HG02610 (cell line): Measurements from ENCODE around the gene SSBP3.

ENCODE experiments used
- ATAC-seq: cut with Tn5 transposase; IDR thresholded peaks from one replicate; pipeline ENCODE4 v1.9.1; 2021; ENCODE audit warnings: mild to moderate bottlenecking, moderate library complexity; ENCODE audit not compliant: unreplicated experiment

SSBP3 gene

DNA sequence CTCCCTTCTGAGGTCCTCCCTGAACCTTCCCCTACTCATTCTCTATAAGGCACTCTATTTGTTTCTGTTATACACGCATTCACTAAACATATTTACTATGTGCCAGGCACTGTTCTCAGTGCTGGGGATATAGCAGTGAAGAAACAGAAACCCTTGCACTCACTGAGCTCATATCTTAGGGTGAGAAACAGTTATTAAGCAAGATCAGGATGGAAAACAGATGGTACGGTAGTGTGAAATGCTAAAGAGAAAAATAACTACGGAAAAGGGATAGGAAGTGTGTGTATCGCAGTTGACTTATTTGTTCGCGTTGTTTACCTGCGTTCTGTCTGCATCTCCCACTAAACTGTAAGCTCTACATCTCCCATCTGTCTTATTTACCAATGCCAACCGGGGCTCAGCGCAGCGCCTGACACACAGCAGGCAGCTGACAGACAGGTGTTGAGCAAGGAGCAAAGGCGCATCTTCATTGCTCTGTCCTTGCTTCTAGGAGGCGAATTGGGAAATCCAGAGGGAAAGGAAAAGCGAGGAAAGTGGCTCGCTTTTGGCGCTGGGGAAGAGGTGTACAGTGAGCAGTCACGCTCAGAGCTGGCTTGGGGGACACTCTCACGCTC is 206.9 kb downstream of the SSBP3 start:
- no peak for ATAC-seq

DNA sequence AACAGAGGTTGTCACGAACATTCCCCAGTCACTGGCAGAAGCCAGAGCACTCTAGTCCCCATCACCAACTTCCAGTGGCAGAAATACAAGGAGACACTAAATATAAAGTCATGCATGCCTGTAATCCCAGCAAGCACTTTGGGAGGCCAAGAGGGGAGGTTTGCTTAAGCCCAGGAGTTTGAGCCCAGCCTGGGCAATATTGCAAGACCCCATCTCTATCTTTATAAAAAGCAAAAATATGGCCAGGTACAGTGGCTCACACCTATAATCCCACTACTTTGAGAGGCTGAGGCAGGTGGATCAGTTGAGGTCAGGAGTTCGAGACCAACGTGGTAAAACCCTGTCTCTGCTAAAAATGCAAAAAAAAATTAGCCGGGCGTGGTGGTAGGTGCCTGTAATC is 212.7 kb downstream of the SSBP3 start:
- no peak for ATAC-seq

DNA sequence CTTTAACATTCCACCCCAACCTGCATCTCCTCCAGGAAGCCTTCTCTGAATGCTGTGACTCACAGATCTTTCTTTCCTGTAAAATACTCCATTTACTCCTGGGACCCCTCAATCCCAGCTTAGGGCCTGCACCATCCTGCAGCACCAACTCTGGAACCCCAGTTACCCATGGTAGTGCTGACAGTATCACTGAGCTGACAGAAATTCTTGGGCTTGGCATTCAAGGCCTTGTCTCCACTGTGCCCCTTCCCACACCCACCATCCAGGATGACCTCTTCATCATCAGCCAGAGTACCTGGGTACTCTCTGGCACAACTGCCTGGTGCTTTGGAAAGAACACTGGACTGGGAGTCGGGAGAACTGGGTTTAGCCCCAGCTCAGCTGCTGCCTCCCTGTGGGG is 214.7 kb downstream of the SSBP3 start:
- no peak for ATAC-seq

DNA sequence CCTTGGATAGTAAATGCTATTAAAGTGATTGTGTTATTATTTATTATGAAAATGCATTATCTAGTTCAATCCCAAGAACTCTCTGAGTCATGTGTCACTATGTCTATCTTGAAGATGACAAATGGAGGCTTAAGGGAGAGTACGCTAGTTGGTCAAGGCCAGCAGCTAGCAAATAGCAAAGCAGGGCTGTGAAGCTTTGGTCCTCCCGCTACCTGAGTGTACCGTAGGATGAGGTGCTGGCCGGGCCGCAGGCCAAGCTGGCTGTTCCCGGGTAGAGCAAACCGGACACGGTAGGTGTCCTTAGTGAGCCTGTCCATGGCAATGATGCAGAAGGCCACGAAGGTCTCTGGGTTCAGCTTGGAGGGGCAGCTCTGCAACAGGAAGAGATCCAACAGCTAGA is 215.7 kb downstream of the SSBP3 start:
- no peak for ATAC-seq

DNA sequence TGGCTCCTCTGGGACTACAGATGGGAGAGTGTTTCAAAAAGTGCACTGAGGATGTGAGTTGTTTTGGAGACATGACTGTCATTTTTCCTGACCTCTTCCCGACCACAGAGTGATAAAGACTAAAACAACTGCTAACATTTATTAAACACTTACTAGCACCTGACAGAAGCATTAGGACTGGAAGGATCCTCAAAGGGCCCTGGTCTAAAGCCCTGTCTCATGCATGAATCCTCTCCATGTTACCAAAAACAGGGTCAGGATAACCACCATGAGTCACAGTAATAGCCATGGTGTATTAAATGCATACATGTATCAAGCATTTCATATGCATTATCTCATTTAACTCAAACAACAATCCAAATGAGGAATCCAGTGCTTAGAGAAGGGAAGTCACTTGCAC is 217.9 kb downstream of the SSBP3 start:
- no peak for ATAC-seq

DNA sequence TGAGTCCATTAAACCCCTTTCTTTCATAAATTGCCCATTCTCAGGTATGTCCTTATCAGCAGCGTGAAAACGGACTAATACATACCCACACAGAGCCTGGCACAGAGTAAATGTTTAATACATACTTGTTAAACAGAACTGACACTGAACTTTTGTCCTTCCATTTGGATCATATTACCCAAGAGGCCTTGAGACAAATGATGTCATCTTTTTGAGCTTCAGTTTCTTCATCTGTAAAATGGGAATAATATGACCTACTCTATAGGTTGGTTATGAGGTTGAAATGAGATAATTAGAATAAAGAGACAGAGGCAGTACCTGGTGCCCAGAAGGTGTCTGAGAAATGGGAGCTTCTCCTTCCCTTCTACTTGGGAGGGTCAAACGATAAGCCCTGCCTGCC is 220.1 kb downstream of the SSBP3 start:
- no peak for ATAC-seq

DNA sequence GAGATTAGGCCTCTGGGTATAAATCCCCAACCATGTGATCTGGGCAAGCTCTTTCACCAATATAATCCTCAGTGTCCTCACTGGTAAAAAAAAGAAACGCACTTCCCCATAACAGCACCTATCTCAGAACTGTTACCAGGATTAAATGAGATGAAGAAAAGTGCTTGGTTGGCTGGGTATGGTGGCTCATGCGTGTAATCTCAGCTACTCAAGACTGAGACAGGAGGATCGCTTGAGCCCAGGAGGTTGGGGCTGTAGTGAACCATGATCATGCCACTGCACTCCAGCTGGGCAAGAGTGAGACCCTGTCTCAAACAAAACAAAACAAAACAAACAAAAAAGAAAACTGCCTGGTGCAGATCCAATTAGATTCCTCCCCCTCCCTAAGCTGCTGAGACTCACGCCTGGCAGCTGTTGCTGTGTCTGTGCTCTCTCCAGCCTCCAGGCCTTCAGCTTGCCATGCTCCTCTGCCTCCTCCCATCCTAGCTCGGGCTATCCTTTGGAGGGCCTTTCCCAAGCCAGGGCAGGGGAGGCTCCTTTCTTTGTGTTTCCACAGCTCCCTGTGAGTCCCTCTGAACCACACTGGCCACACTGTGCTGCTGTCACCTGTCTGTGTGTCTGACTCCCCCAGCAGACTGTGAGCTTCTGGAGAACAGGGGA is 225.4 kb downstream of the SSBP3 start:
- no peak for ATAC-seq

DNA sequence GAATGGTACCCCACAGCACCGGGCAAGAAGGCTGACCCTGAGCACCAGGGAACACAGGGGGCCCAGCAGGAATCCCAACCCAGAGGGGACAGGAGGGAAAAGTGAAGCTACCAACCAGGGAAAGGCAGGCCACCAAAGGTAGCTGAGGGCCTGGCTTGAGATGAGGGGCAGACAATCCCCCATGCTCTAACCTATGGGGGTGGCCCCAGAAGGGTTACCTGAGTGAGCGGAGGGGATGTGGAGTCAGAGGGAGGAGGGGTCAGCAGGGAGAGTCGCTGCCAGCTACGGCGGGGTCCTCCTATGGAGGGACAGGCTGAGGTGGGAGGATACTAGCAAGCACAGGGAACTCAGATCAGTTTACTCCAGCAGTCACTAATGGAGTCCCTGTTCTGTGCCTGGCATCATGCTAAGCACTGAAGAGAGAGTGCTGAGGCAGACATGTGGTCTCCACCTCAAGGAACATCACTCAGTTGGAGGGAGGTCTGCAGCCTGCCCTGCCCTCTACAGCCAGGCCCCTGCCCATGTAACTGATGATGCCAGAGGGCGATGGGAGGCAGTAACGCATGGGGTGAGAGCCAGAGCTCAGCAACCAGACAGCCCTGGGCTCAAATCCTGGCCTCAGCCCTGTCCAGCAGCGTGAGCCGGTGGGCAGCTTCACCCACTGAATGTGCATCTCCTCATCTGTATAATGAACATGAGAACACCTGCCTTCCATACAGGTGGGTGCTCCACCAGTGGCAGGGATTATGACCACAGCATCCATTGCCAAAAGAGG is 227.7 kb downstream of the SSBP3 start:
- no peak for ATAC-seq

DNA sequence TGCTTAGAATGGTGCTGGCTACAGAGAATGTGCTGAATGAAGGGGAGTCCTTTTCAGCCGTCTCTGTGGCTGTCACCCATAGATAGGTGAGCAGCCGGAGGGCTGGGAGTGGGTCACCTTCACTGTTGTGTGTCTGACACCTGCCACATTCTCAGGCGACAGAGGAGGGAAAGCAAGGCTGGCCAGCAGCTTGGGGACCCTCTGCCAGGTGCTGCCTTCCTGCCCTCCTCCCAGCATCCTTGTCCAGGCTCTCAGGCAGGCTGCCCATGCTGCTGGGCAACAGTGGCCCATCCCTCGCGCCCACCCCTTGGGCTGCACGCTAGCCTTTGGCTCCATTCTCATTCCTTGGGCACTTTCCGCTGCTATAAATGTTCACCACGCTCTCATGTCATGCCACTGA is 228.5 kb downstream of the SSBP3 start:
- no peak for ATAC-seq

DNA sequence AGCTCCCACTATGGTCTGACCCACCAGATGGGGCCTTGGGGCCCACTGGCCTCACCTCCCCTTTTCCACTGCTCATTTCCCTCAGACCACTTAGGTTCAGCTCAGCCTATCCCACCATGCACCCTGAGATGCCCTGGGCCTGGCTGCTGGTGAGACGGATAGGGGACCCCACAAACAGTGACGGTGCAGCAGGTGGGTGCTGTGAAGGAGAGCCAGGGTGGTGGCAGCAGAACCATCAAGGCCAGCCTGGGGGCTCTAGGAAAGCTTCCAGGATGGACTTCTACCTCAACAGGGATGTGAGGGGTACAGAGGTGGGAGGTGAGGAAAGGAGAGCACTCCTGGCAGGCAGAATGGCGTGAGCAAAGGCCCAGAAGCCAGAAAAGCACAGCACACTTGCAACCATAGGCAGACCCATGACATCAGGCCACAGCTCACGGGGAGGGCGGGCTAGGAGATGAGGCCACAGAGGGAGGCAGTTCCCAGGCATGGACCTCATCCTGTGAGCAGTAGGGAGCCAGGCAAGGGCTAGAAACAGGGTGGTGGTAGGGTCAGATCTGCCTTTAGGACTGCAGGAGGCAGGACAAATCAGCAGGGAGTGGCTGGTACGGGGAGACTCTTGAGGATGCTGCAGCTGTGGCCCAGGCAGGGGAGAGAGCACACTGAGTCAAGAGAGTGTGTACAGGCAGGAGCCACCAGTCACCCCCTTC is 229.4 kb downstream of the SSBP3 start:
- ATAC-seq = no peak
